DND-41 (cell line): Measurements from ENCODE around the gene PLCB3.

Experiments
- EZH2 ChIP-seq: IDR thresholded peaks from 3 replicates; pipeline ENCODE4 v1.6.1; 2012; ENCODE audit warnings: borderline replicate concordance, low read depth, mild to moderate bottlenecking, moderate library complexity, low read length, inconsistent platforms; ENCODE audit not compliant: severe bottlenecking
- TF ChIP-seq, protein P1 (sequence below): IDR thresholded peaks from 2 replicates; pipeline ENCODE4 v1.5.1; 2012; ENCODE audit warnings: borderline replicate concordance, low read length, moderate library complexity, mild to moderate bottlenecking; ENCODE audit not compliant: poor library complexity, severe bottlenecking; ENCODE audit errors: extremely low read depth

DNA sequence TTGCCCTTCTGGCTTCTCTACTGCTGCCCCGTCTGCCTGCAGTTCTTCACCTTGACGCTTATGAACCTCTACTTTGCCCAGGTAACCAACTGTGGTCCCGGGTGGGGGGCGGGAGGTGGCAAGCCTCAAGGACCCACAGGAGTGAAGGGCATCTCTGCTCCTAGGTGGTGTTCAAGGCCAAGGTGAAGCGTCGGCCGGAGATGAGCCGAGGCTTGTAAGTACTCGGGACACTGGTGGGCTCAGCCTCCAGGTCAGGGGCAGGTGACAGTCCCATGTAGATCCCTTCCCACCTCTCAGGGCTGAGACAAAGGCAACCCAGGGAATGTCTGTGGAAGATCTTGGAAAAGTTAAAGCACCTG lies 35.5 kb downstream of the PLCB3 start:
- TF ChIP-seq, protein P1, sequence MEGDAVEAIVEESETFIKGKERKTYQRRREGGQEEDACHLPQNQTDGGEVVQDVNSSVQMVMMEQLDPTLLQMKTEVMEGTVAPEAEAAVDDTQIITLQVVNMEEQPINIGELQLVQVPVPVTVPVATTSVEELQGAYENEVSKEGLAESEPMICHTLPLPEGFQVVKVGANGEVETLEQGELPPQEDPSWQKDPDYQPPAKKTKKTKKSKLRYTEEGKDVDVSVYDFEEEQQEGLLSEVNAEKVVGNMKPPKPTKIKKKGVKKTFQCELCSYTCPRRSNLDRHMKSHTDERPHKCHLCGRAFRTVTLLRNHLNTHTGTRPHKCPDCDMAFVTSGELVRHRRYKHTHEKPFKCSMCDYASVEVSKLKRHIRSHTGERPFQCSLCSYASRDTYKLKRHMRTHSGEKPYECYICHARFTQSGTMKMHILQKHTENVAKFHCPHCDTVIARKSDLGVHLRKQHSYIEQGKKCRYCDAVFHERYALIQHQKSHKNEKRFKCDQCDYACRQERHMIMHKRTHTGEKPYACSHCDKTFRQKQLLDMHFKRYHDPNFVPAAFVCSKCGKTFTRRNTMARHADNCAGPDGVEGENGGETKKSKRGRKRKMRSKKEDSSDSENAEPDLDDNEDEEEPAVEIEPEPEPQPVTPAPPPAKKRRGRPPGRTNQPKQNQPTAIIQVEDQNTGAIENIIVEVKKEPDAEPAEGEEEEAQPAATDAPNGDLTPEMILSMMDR: no peak
- no peak for TF ChIP-seq EZH2
